Fibroblast of villous mesenchyme (primary cell): Measurements from ENCODE around the gene SEMA4G. TPM values are rescaled to one million over a fixed set of nuclear protein-coding genes. Genes with fewer than 3 reads are reported as not detected.

ENCODE experiments used
- DNase-seq: peaks from one replicate; pipeline ENCODE4 v3.0.0-alpha.2; 2010; ENCODE audit warnings: low read depth
- H3K4me3 ChIP-seq: 2 replicates; pipeline ENCODE4 v1.5.1; 2011; ENCODE audit warnings: low read depth, mild to moderate bottlenecking, low read length
- total RNA-seq: library from RNA; depleted of rRNA; stranded (reverse); fragments of >200 nt; gene quantifications from 2 replicates; pipeline ENCODE4 v1.2.3, GENCODE V29; 2012
- TF ChIP-seq, protein P1 (sequence below): IDR thresholded peaks from 2 replicates; pipeline ENCODE4 v1.5.1; 2012; ENCODE audit warnings: low read depth, mild to moderate bottlenecking, low read length; ENCODE audit not compliant: insufficient read depth

The SEMA4G gene
- total RNA-seq, 1 donor, result 0.43 TPM

DNA sequence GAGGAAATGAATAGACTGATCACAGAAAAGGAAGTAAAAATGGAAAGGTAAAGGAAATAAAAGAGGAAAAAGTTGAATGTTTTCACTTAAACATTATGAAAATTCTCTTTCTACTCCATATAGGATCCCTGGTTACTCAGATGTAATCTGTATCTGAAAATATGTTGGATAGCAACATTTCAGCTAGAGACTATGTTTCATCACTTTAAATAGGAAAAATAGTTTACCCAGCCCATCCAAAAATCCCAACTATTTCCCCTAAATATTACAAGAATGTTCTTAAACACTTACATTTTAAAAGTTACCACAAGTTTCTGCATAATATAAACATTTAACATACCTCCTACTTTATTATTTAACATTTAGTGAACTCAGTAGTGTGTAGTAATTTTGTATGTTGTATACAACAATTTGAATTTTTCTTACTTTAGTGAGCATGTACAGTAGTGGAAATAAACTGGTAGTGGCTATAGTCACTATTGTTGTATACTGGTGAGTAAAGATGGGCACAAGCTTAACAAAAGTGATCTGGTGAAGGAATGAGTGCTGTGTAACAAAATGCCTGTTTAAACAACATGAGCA is 29.4 kb upstream of the SEMA4G start:
- peak; percentile 51 for DNase-seq
- TF ChIP-seq, protein P1, sequence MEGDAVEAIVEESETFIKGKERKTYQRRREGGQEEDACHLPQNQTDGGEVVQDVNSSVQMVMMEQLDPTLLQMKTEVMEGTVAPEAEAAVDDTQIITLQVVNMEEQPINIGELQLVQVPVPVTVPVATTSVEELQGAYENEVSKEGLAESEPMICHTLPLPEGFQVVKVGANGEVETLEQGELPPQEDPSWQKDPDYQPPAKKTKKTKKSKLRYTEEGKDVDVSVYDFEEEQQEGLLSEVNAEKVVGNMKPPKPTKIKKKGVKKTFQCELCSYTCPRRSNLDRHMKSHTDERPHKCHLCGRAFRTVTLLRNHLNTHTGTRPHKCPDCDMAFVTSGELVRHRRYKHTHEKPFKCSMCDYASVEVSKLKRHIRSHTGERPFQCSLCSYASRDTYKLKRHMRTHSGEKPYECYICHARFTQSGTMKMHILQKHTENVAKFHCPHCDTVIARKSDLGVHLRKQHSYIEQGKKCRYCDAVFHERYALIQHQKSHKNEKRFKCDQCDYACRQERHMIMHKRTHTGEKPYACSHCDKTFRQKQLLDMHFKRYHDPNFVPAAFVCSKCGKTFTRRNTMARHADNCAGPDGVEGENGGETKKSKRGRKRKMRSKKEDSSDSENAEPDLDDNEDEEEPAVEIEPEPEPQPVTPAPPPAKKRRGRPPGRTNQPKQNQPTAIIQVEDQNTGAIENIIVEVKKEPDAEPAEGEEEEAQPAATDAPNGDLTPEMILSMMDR, result no peak
- H3K4me3 ChIP-seq, result no peak overlapping the region

DNA sequence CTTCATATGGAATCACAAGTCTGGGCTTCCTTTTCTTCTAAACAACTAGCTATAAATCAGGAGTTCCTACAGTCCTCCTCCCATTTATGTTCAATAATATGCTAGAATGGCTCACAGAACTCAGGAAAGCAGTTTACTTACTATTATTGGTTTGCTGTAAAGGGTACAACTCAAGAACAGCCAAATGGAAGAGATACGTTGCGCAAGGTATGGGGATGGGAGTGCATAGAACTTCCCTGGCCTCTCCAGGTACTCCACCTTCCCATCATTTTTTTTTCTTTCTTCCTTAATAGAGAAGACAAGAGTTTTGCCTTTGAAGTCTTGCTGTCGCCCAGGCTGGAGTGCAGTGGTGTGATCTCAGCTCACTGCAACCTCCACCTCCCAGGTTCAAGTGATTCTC is 27.1 kb upstream of the SEMA4G start:
- TF ChIP-seq, protein P1, result no peak
- no peak for DNase-seq
- no peak overlapping the region for H3K4me3 ChIP-seq

DNA sequence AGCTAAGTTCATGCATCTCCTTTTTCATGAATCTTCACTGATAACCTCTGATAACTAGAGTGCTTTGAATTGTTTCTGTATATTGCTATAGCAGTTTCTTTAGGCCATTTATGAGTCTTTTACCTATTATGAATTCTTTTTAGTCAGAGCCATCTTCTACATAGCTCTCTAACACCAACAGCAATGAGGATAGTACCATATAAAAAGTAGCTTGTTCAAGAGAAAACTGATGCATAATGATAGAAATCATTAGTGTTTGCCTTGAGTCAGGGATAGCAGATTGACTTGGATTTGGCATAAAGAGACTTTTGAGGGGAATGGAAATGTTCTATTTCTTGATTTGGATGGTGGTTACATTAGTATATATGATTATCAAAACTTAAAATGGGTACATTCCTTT is 25.8 kb upstream of the SEMA4G start:
- no peak overlapping the region for H3K4me3 ChIP-seq
- TF ChIP-seq, protein P1, result no peak
- DNase-seq, result no peak

DNA sequence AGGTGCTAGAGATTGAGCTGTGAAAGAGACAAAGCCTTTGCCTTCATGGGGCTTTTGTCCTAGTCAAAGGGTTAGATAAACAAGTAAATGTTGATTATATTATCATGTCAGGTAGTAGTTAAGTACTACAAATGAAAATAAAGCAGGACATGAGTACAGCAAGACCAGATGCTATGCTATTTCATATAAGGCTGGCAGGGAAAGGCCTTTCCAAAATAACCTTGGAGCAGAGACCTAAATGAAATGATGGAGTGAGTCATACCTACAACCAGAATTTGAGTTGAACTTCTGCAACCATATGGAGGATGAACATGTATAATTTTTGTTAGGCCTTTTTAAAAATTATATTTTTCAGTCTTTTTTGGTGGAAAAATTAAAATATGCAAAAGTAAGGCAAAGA is 23.6 kb upstream of the SEMA4G start:
- no peak for DNase-seq
- TF ChIP-seq, protein P1, result no peak
- no peak overlapping the region for H3K4me3 ChIP-seq

DNA sequence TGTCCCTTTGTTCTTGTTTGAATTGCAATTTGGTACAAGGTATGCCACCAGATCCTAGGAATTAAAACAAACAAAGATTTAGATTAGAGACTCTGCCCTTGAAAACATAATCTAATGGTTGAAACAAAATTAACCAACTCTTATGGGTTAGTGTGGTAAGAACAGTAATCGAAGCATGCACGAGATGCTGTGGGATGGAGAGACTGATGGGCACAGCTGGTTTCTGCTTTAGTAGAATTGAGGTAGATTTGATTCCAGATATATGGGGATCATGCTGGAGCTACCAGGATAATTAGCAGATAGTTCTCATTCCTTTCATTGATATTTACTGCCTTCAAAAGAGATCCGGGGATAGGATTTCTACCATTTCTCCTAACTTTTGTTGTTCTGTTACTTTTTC is 20.4 kb upstream of the SEMA4G start:
- TF ChIP-seq, protein P1, result no peak
- no peak overlapping the region for H3K4me3 ChIP-seq
- DNase-seq, result no peak

DNA sequence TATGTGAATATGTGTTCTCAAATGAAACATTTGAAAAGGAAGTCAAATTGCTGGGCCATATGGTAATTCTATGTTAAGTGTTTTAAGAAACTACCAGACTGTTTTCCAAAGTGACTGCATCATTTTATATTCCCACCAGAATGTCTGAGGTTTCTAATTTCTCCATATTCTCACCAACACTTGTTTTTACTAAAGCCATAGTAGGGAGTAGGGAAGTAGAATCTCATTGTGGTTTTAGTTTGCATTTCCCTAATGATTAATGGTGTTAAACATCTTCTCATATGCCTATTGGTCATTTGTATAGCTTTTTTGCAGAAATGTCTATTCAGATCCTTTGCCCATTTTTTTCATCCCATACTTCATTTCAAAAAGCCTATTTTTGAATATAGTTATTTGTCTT is 9.1 kb upstream of the SEMA4G start:
- no peak for DNase-seq
- H3K4me3 ChIP-seq, result no peak overlapping the region
- TF ChIP-seq, protein P1, result no peak
